H1 (cell line): ENCODE measurements around the gene RRAD. TPM values are rescaled to one million over a fixed set of nuclear protein-coding genes. Genes with fewer than 3 reads are reported as not detected.

Experiments
- CTCF ChIA-PET: fragments of 300-600 bp; sonication (Branson Sonifier 250); formaldehyde crosslinking; loops from one replicate; lab custom pipeline; 2021; ENCODE audit not compliant: partially characterized antibody; lab: Charles Lee
- POLR2A ChIA-PET: fragments of 300-600 bp; sonication (Branson Sonifier 250); formaldehyde crosslinking; loops from one replicate; lab custom pipeline; 2021; ENCODE audit warnings: inconsistent platforms; ENCODE audit not compliant: partially characterized antibody; lab: Charles Lee
- DNase-seq, 2 experiments: peaks; one replicate each; pipeline versions ENCODE4 v3.0.0 to v3.0.0-alpha.2; 2010 to 2022; ENCODE audit warnings: low spot score in 2 of 2, low read depth in 1 of 2, mixed read lengths in 1 of 2
- FAIRE-seq: peaks from 2 replicates; lab custom pipeline; 2011; peaks lifted over from hg19 to GRCh38; lab: Jason Lieb, UNC
- H2AFZ ChIP-seq: 2 replicates; pipeline ENCODE4 v1.8.1; 2012; ENCODE audit warnings: low read length, inconsistent platforms
- H2AK5ac ChIP-seq: 2 replicates; pipeline ENCODE4 v1.6.1; 2013; ENCODE audit warnings: low read depth, low read length
- H2BK120ac ChIP-seq: replicated peaks from 2 replicates; pipeline ENCODE3; 2013; ENCODE audit warnings: low read depth, low read length, inconsistent platforms
- H2BK12ac ChIP-seq: 2 replicates; pipeline ENCODE4 v1.6.1; 2013; ENCODE audit warnings: low read depth, low read length
- H2BK15ac ChIP-seq: 2 replicates; pipeline ENCODE4 v1.6.1; 2013; ENCODE audit warnings: low read length
- H2BK20ac ChIP-seq: 2 replicates; pipeline ENCODE4 v1.6.1; 2013; ENCODE audit warnings: low read length
- H2BK5ac ChIP-seq: 2 replicates; pipeline ENCODE4 v1.6.1; 2013; ENCODE audit warnings: low read depth, low read length
- H3K14ac ChIP-seq: 2 replicates; pipeline ENCODE4 v1.6.1; 2013; ENCODE audit warnings: inconsistent platforms; ENCODE audit not compliant: insufficient read length
- H3K18ac ChIP-seq: 2 replicates; pipeline ENCODE4 v1.6.1; 2013; ENCODE audit warnings: low read length; ENCODE audit errors: extremely low read depth
- H3K23ac ChIP-seq: 2 replicates; pipeline ENCODE4 v1.6.1; 2013; ENCODE audit warnings: inconsistent platforms; ENCODE audit not compliant: insufficient read length
- H3K23me2 ChIP-seq: 2 replicates; pipeline ENCODE4 v1.6.1; 2013; ENCODE audit warnings: low read depth, low read length
- H3K27ac ChIP-seq: 2 replicates; pipeline ENCODE4 v1.6.1; 2011; ENCODE audit warnings: low read depth, low read length, inconsistent platforms
- H3K27me3 ChIP-seq, 4 experiments: replicated peaks in 1 of 4; 1 replicate in 1 of 4; 2 replicates in 3 of 4; pipeline versions ENCODE4 v1.6.1 to v1.8.1; 2011 to 2013; ENCODE audit warnings: low read length in 3 of 4, mild to moderate bottlenecking in 3 of 4, inconsistent platforms in 2 of 4, mixed read lengths in 2 of 4, moderate library complexity in 1 of 4; ENCODE audit not compliant: control insufficient read depth in 3 of 4, insufficient read depth in 3 of 4; ENCODE audit errors: extremely low read depth in 1 of 4
- H3K36me3 ChIP-seq, 4 experiments: 2 replicates each; pipeline versions ENCODE4 v1.6.1 to v1.8.1; 2011 to 2013; ENCODE audit warnings: mild to moderate bottlenecking in 4 of 4, low read length in 3 of 4, moderate library complexity in 2 of 4, control low read depth in 1 of 4, inconsistent platforms in 1 of 4; ENCODE audit not compliant: insufficient read depth in 4 of 4, control insufficient read depth in 2 of 4
- H3K4ac ChIP-seq: replicated peaks from 2 replicates; pipeline ENCODE3; 2013; ENCODE audit warnings: low read length, low read depth, mixed read lengths, inconsistent platforms; ENCODE audit not compliant: insufficient read length
- H3K4me1 ChIP-seq, 4 experiments: replicated peaks in 1 of 4; 1 replicate in 1 of 4; 2 replicates in 3 of 4; pipeline versions ENCODE4 v1.6.1 to v1.8.1; 2011 to 2013; ENCODE audit warnings: low read length in 3 of 4, inconsistent platforms in 2 of 4, mixed read lengths in 1 of 4; ENCODE audit not compliant: insufficient read depth in 4 of 4, control insufficient read depth in 3 of 4
- H3K4me2 ChIP-seq, 2 experiments: 2 replicates each; pipeline versions ENCODE4 v1.6.1 to v1.8.1; 2011 to 2013; ENCODE audit warnings: low read depth in 2 of 2, low read length in 2 of 2, control low read depth in 1 of 2, inconsistent platforms in 1 of 2, mild to moderate bottlenecking in 1 of 2; ENCODE audit not compliant: insufficient read depth in 1 of 2
- H3K4me3 ChIP-seq, 4 experiments: fragments of 200-600, 300-600 bp in 1 of 4; sonication (generic), shearing (Covaris generic), sonication (Bioruptor Twin) in 1 of 4; 2 replicates each; pipeline versions ENCODE4 v1.5.1 to v1.8.1; 2011 to 2016; ENCODE audit warnings: low read length in 4 of 4, low read depth in 3 of 4, control low read depth in 2 of 4, inconsistent platforms in 2 of 4, mild to moderate bottlenecking in 2 of 4, mixed read lengths in 1 of 4, moderate library complexity in 1 of 4; ENCODE audit not compliant: insufficient read depth in 2 of 4; ENCODE audit errors: extremely low read depth in 1 of 4
- H3K56ac ChIP-seq: replicated peaks from 2 replicates; pipeline ENCODE3; 2013; ENCODE audit warnings: low read depth, mild to moderate bottlenecking, mixed read lengths, low read length, inconsistent platforms; ENCODE audit not compliant: insufficient read length
- H3K79me1 ChIP-seq: 2 replicates; pipeline ENCODE4 v1.6.1; 2013; ENCODE audit warnings: low read depth, low read length, control low read depth
- H3K79me2 ChIP-seq, 2 experiments: 2 replicates each; pipeline versions ENCODE4 v1.6.1 to v1.8.1; 2012 to 2013; ENCODE audit warnings: low read length in 2 of 2, mild to moderate bottlenecking in 2 of 2, inconsistent platforms in 1 of 2; ENCODE audit not compliant: insufficient read depth in 2 of 2, control insufficient read depth in 1 of 2
- H3K9ac ChIP-seq, 4 experiments: replicated peaks in 1 of 4; 1 replicate in 1 of 4; 2 replicates in 3 of 4; pipeline versions ENCODE4 v1.6.1 to v1.8.1; 2011 to 2013; ENCODE audit warnings: low read depth in 3 of 4, low read length in 3 of 4, control low read depth in 2 of 4, mild to moderate bottlenecking in 2 of 4, moderate library complexity in 2 of 4, inconsistent platforms in 1 of 4; ENCODE audit errors: extremely low read depth in 1 of 4
- H3K9me3 ChIP-seq, 2 experiments: 2 replicates each; pipeline versions ENCODE4 v1.6.1 to v1.8.1; 2012 to 2013; ENCODE audit warnings: mild to moderate bottlenecking in 2 of 2, moderate library complexity in 2 of 2, control low read depth in 1 of 2, inconsistent platforms in 1 of 2, low read depth in 1 of 2, low read length in 1 of 2, mixed read lengths in 1 of 2; ENCODE audit not compliant: insufficient read depth in 2 of 2
- H4K20me1 ChIP-seq, 2 experiments: replicated peaks in 1 of 2; 2 replicates each; pipeline versions ENCODE3 to v1.8.1; 2011 to 2013; ENCODE audit warnings: inconsistent platforms in 2 of 2, low read length in 2 of 2, mild to moderate bottlenecking in 1 of 2; ENCODE audit not compliant: insufficient read depth in 2 of 2, control insufficient read depth in 1 of 2
- H4K5ac ChIP-seq: 2 replicates; pipeline ENCODE4 v1.6.1; 2013; ENCODE audit warnings: low read length, low read depth, mixed read lengths, inconsistent platforms; ENCODE audit not compliant: insufficient read length
- H4K8ac ChIP-seq: 2 replicates; pipeline ENCODE4 v1.8.0; 2013; ENCODE audit warnings: mild to moderate bottlenecking, moderate library complexity, low read length, inconsistent platforms; ENCODE audit not compliant: insufficient read depth; ENCODE audit errors: extremely low read depth
- H4K91ac ChIP-seq: replicated peaks from 2 replicates; pipeline ENCODE3; 2013; ENCODE audit warnings: low read length, mixed read lengths, inconsistent platforms; ENCODE audit not compliant: insufficient read length
- EZH2 ChIP-seq: fragments of 200-600 bp; sonication (generic); IDR thresholded peaks from 2 replicates; pipeline ENCODE4 v1.7.1; 2012; ENCODE audit warnings: low read depth, mild to moderate bottlenecking, moderate library complexity, low read length, inconsistent platforms; ENCODE audit not compliant: severe bottlenecking
- SIX5 ChIP-seq: IDR thresholded peaks from 2 replicates; pipeline ENCODE4 v1.6.1; 2011; ENCODE audit warnings: mild to moderate bottlenecking, low read depth, low read length
- SP1 ChIP-seq: IDR thresholded peaks from 2 replicates; pipeline ENCODE4 v1.6.1; 2011; ENCODE audit warnings: low read depth, low read length
- ZNF274 ChIP-seq: IDR thresholded peaks from 2 replicates; pipeline ENCODE4 v1.7.0; 2012; ENCODE audit warnings: low read length, borderline replicate concordance; ENCODE audit errors: extremely low read depth
- WGBS, 2 experiments: shearing (Covaris generic) in 1 of 2; methylation state at CpG; one replicate each; pipeline versions ENCODE4 v1.1.6 to v1.1.7; 2013 to 2015; ENCODE audit warnings: low lambda C conversion rate in 2 of 2, mixed read lengths in 2 of 2, inconsistent platforms in 1 of 2, low coverage in 1 of 2, missing lambda C conversion rate in 1 of 2; ENCODE audit not compliant: insufficient replicate concordance in 2 of 2, insufficient coverage in 1 of 2, insufficient read length in 1 of 2; ENCODE audit errors: extremely low coverage in 1 of 2, missing lambda C conversion rate in 1 of 2; 5-methylcytosine and 5-hydroxymethylcytosine counted together
- polyA plus RNA-seq, 7 experiments: library from polyadenylated mRNA; depleted of rRNA in 3 of 7; stranded (reverse) in 5 of 7; unstranded in 2 of 7; fragments of >200 nt in 5 of 7; fragments of 200-250 nt in 2 of 7; gene quantifications; 1 replicate in 5 of 7; 2 replicates in 1 of 7; 4 replicates in 1 of 7; pipeline versions ENCODE4 v1.2.1 to v1.2.3, GENCODE V29; 2011 to 2013; ENCODE audit warnings: missing spikeins in 2 of 7, mixed read lengths in 2 of 7
- total RNA-seq: library from RNA; stranded (reverse); fragmentation: NEBNext Ultra II Directional; extraction: Animal tissue kit (Norgen Biotek cat#: 25700); gene quantifications from 2 replicates; pipeline ENCODE4 v1.2.1, GENCODE V29; 2021

RRAD gene
- total and polyA plus RNA-seq, 2 of the 8 experiments (the other 6 are each of a cell fraction or from before 2014, with no cell fraction given): 0.17 TPM; not detected in 1

- Histone ChIP-seq H3K27me3 (no peaks in the 10 kb centered on the region; a peak in 2 of 7 replicates), H2BK20ac (no peak overlapping the region), H3K56ac (no peak overlapping the region), H2BK5ac (no peak overlapping the region), H3K79me2 (no peaks in the 10 kb centered on the region), H3K36me3 (no peaks in the 10 kb centered on the region), H4K5ac (no peak overlapping the region), H2BK120ac (no peak overlapping the region), H3K23ac (no peak overlapping the region), H3K14ac (no peak overlapping the region), H3K4me2 (no peak overlapping the region), H3K4ac (no peak overlapping the region), H4K20me1 (peaks cover 0 to 5% of the 10 kb centered on the region in 2 experiments), H3K4me3 (no peak overlapping the region), H3K23me2 (peaks cover 3% of the 10 kb centered on the region; the same call in 1 of the 2 replicates), H3K9ac (no peak overlapping the region), H3K4me1 (peaks cover 0 to 3% (median 0%) of the 10 kb centered on the region in 4 experiments; a peak in 1 of 7 replicates), H3K27ac (no peak overlapping the region), H2BK15ac (no peak overlapping the region), H2BK12ac (no peak overlapping the region), H4K91ac (no peak overlapping the region), H3K9me3 (no peaks in the 10 kb centered on the region), H2AK5ac (no peak overlapping the region), H3K79me1 (no peaks in the 10 kb centered on the region), H2AFZ (no peak overlapping the region), H3K18ac (no peak overlapping the region), H4K8ac (no peak overlapping the region)
- POLR2A ChIA-PET: no interaction called here
- CTCF ChIA-PET: interaction anchor here (1.0 to 42.0 kb wide), 4 partner anchors 2 to 47 kb away, joined by 4 to 1009 read pairs (median 507); partner anchors contain the start of genes CDH16, CES3, PDP2 and RRAD
- FAIRE-seq (no peak), DNase-seq (no peak)
- WGBS, 2 experiments: 77% methylated on average over 4 of the region's 4 CpGs; no CpG with 5 or more reads in 1 of the 2 experiments
- TF ChIP-seq EZH2: no peak
- TF ChIP-seq SP1: no peak
- TF ChIP-seq ZNF274: no peak
- TF ChIP-seq SIX5: no peak
These were observed 11.6 kb downstream of the RRAD start for GRCh38 chr16:66913711-66914110.
